ENCODE measurements around the gene CAVIN1. TPM values are rescaled to one million over a fixed set of nuclear protein-coding genes. Genes with fewer than 3 reads are reported as not detected.
A peak's percentile ranks its signal among the peaks of the same experiment; 100 is the strongest.

The CAVIN1 gene
- total and polyA plus RNA-seq, 2 experiments from 2014 or later = 666 to 1,102 TPM

GRCh38 chr17:42386777-42387657 lies 36.0 kb downstream of the CAVIN1 start:
- Histone ChIP-seq H2AFZ (no peak overlapping the region), H3K4me1 (ENCODE audit: insufficient read depth) (peaks cover 16% of the 10 kb centered on the region; the same call in 1 of the 2 replicates), H3K36me3 (ENCODE audit: low read depth) (no peaks in the 10 kb centered on the region; the same call in 1 of the 2 replicates), H4K20me1 (ENCODE audit: insufficient read depth) (peaks cover 14% of the 10 kb centered on the region; the same call in 1 of the 2 replicates), H3F3A (ENCODE audit: insufficient read depth) (peaks cover 12% of the 10 kb centered on the region), H3K4me3 (peak overlapping the region; percentile 91), H3K27me3 (replicated peaks; ENCODE audit: insufficient read depth) (no peaks in the 10 kb centered on the region), H3K27ac (peak overlapping the region; percentile 93), H3K4me2 (ENCODE audit: unreplicated experiment) (peak overlapping the region; percentile 95), H3K9me2 (ENCODE audit: insufficient read depth) (no peaks in the 10 kb centered on the region), H3K9me3 (ENCODE audit: low read depth) (no peaks in the 10 kb centered on the region), H3K79me2 (ENCODE audit: insufficient read depth) (peaks cover 62% of the 10 kb centered on the region), H3K9ac (peak overlapping the region; percentile 98)
- DNase-seq = peak; percentile 74
- in situ Hi-C loops (cut with MboI) = no loop called here
- TF ChIP-seq EZH2phosphoT487 (IDR thresholded peaks at IDR 0.05; ENCODE audit: insufficient read depth, low read depth) (no peak), EZH2 (IDR thresholded peaks at IDR 0.05; ENCODE audit: insufficient read depth, poor library complexity, severe bottlenecking) (no peak)
- 1 to 2% methylated on average over 8 of the region's 8 CpGs for WGBS, 2 experiments (ENCODE audit: low coverage in 1 of 2, low lambda C conversion rate in 2 of 2, missing lambda C conversion rate in 2 of 2)

GRCh38 chr17:42381898-42382297 lies 41.2 kb downstream of the CAVIN1 start:
- no peaks in the 10 kb centered on the region for H3K9me3 ChIP-seq (ENCODE audit: low read depth)
- H3F3A ChIP-seq (ENCODE audit: insufficient read depth) = peaks cover 11% of the 10 kb centered on the region
- H3K9ac ChIP-seq = no peak overlapping the region
- H3K27ac ChIP-seq = no peak overlapping the region
- DNase-seq = no peak
- H3K27me3 ChIP-seq (replicated peaks; ENCODE audit: insufficient read depth) = no peaks in the 10 kb centered on the region
- peaks cover 25% of the 10 kb centered on the region for H3K4me1 ChIP-seq (ENCODE audit: insufficient read depth)
- H4K20me1 ChIP-seq (ENCODE audit: insufficient read depth) = peaks cover 19% of the 10 kb centered on the region
- H3K9me2 ChIP-seq (ENCODE audit: insufficient read depth) = no peaks in the 10 kb centered on the region
- H3K36me3 ChIP-seq (ENCODE audit: low read depth) = no peaks in the 10 kb centered on the region; the same call in 1 of the 2 replicates
- in situ Hi-C loops (cut with MboI) = no loop called here
- no peak overlapping the region for H3K4me3 ChIP-seq
- WGBS, 2 experiments (ENCODE audit: low coverage in 1 of 2, low lambda C conversion rate in 2 of 2, missing lambda C conversion rate in 2 of 2) = 95 to 100% methylated on average over 3 of the region's 3 CpGs
- peaks cover 100% of the 10 kb centered on the region for H3K79me2 ChIP-seq (ENCODE audit: insufficient read depth)
- H2AFZ ChIP-seq = no peak overlapping the region
- no peak for TF ChIP-seq EZH2phosphoT487 (IDR thresholded peaks at IDR 0.05; ENCODE audit: insufficient read depth, low read depth)
- TF ChIP-seq EZH2 (IDR thresholded peaks at IDR 0.05; ENCODE audit: insufficient read depth, poor library complexity, severe bottlenecking) = no peak
- no peak overlapping the region for H3K4me2 ChIP-seq (ENCODE audit: unreplicated experiment)

- no peaks in the 10 kb centered on the region for H3K9me3 ChIP-seq (ENCODE audit: low read depth)
- H3K27ac ChIP-seq = no peak overlapping the region
- peaks cover 100% of the 10 kb centered on the region for H3K79me2 ChIP-seq (ENCODE audit: insufficient read depth)
- H3F3A ChIP-seq (ENCODE audit: insufficient read depth) = peaks cover 3% of the 10 kb centered on the region; the same call in 1 of the 2 replicates
- no peak for TF ChIP-seq EZH2 (IDR thresholded peaks at IDR 0.05; ENCODE audit: insufficient read depth, poor library complexity, severe bottlenecking)
- no peak for TF ChIP-seq EZH2phosphoT487 (IDR thresholded peaks at IDR 0.05; ENCODE audit: insufficient read depth, low read depth)
- DNase-seq = no peak
- peaks cover 18% of the 10 kb centered on the region for H3K4me1 ChIP-seq (ENCODE audit: insufficient read depth)
- no peak overlapping the region for H3K4me2 ChIP-seq (ENCODE audit: unreplicated experiment)
- no peaks in the 10 kb centered on the region for H3K27me3 ChIP-seq (replicated peaks; ENCODE audit: insufficient read depth)
- in situ Hi-C loops (cut with MboI) = no loop called here
- H3K9me2 ChIP-seq (ENCODE audit: insufficient read depth) = no peaks in the 10 kb centered on the region
- H4K20me1 ChIP-seq (ENCODE audit: insufficient read depth) = peaks cover 11% of the 10 kb centered on the region
- H3K4me3 ChIP-seq = no peak overlapping the region
- H3K9ac ChIP-seq = no peak overlapping the region
- H2AFZ ChIP-seq = no peak overlapping the region
- H3K36me3 ChIP-seq (ENCODE audit: low read depth) = no peaks in the 10 kb centered on the region; the same call in 1 of the 2 replicates
- WGBS, 2 experiments (ENCODE audit: low coverage in 1 of 2, low lambda C conversion rate in 2 of 2, missing lambda C conversion rate in 2 of 2) = 85 to 86% methylated on average over 3 of the region's 3 CpGs
Measured at GRCh38 chr17:42380935-42381334, 42.1 kb downstream of the CAVIN1 start.

- H3K36me3 ChIP-seq (ENCODE audit: low read depth) = no peaks in the 10 kb centered on the region; the same call in 1 of the 2 replicates
- TF ChIP-seq EZH2 (IDR thresholded peaks at IDR 0.05; ENCODE audit: insufficient read depth, poor library complexity, severe bottlenecking) = no peak
- TF ChIP-seq EZH2phosphoT487 (IDR thresholded peaks at IDR 0.05; ENCODE audit: insufficient read depth, low read depth) = no peak
- H3K27ac ChIP-seq = peak overlapping the region; percentile 67
- H3F3A ChIP-seq (ENCODE audit: insufficient read depth) = peaks cover 3% of the 10 kb centered on the region; the same call in 1 of the 2 replicates
- no peaks in the 10 kb centered on the region for H3K27me3 ChIP-seq (replicated peaks; ENCODE audit: insufficient read depth)
- H3K4me2 ChIP-seq (ENCODE audit: unreplicated experiment) = peak overlapping the region; percentile 87
- peak overlapping the region; percentile 71 for H3K4me3 ChIP-seq
- H3K9ac ChIP-seq = peak overlapping the region; percentile 69
- peaks cover 100% of the 10 kb centered on the region for H3K79me2 ChIP-seq (ENCODE audit: insufficient read depth)
- WGBS, 2 experiments (ENCODE audit: low coverage in 1 of 2, low lambda C conversion rate in 2 of 2, missing lambda C conversion rate in 2 of 2) = 17 to 28% methylated on average over 6 of the region's 6 CpGs
- H3K9me3 ChIP-seq (ENCODE audit: low read depth) = no peaks in the 10 kb centered on the region
- H2AFZ ChIP-seq = no peak overlapping the region
- in situ Hi-C loops (cut with MboI) = no loop called here
- peaks cover 7% of the 10 kb centered on the region for H4K20me1 ChIP-seq (ENCODE audit: insufficient read depth)
- DNase-seq = peak; percentile 64
- H3K4me1 ChIP-seq (ENCODE audit: insufficient read depth) = peaks cover 18% of the 10 kb centered on the region
- H3K9me2 ChIP-seq (ENCODE audit: insufficient read depth) = no peaks in the 10 kb centered on the region
Measured at GRCh38 chr17:42378959-42379594, 44.0 kb downstream of the CAVIN1 start.
